Naive B cell (primary cell): ENCODE data around the gene PCGF5. TPM values are rescaled to one million over a fixed set of nuclear protein-coding genes. Genes with fewer than 3 reads are reported as not detected.

Experiments
- ATAC-seq, 2 donors: fragments of 150-1000 bp; cut with Tn5 transposase; 2 replicates each; pipeline ENCODE4 v1.10.0; 2021; ENCODE audit warnings: low read depth in 2 of 2, mild to moderate bottlenecking in 2 of 2, moderate library complexity in 2 of 2
- DNase-seq: peaks from one replicate; pipeline ENCODE4 v3.0.0; 2022
- H3K27ac Mint-ChIP-seq, 6 donors: one replicate each; pipeline ENCODE4 v1.8.0; 2020 to 2022; ENCODE audit warnings: mild to moderate bottlenecking in 6 of 6, mixed read lengths in 6 of 6, moderate library complexity in 5 of 6, inconsistent platforms in 2 of 6
- H3K27me3 Mint-ChIP-seq, 3 donors: one replicate each; pipeline ENCODE4 v1.8.0; 2021 to 2022; ENCODE audit warnings: mixed read lengths in 3 of 3, mild to moderate bottlenecking in 1 of 3
- H3K36me3 Mint-ChIP-seq, 2 donors: one replicate each; pipeline ENCODE4 v1.8.0; 2020 to 2022; ENCODE audit warnings: mixed read lengths in 2 of 2, inconsistent platforms in 1 of 2, mild to moderate bottlenecking in 1 of 2
- H3K4me1 Mint-ChIP-seq, 3 donors: one replicate each; pipeline ENCODE4 v1.8.0; 2020 to 2022; ENCODE audit warnings: mixed read lengths in 3 of 3, inconsistent platforms in 1 of 3, mild to moderate bottlenecking in 1 of 3, moderate library complexity in 1 of 3
- H3K4me3 Mint-ChIP-seq, 8 donors: one replicate each; pipeline ENCODE4 v1.8.0; 2020 to 2022; ENCODE audit warnings: mild to moderate bottlenecking in 8 of 8, mixed read lengths in 8 of 8, moderate library complexity in 8 of 8, inconsistent platforms in 2 of 8
- H3K9me3 Mint-ChIP-seq, 7 donors: one replicate each; pipeline ENCODE4 v1.8.0; 2020 to 2022; ENCODE audit warnings: mixed read lengths in 7 of 7, mild to moderate bottlenecking in 5 of 7, inconsistent platforms in 2 of 7, moderate library complexity in 1 of 7
- polyA plus RNA-seq, 6 donors: library from polyadenylated mRNA; unstranded; fragments of 300-500 nt; fragmentation: Illumina TruSeq; gene quantifications; one replicate each; pipeline ENCODE4 v1.2.3, GENCODE V29; 2021; ENCODE audit warnings: low read depth in 6 of 6

Gene PCGF5
- polyA plus RNA-seq, 6 donors from 2014 or later = 87.8 to 137 (median 112) TPM

GRCh38 chr10:91328320-91328984 lies 108.0 kb downstream of the PCGF5 start:
- Mint-ChIP-seq H3K27me3 (peaks cover 15 to 44% (median 16%) of the 10 kb centered on the region in 3 donors), H3K4me3 (no peak overlapping the region), H3K9me3 (peaks cover 0 to 31% (median 16%) of the 10 kb centered on the region in 7 donors), H3K36me3 (peaks cover 0 to 8% of the 10 kb centered on the region in 2 donors), H3K4me1 (no peaks in the 10 kb centered on the region), H3K27ac (no peak overlapping the region)
- ATAC-seq (no peak), DNase-seq (no peak)

Other genes with a start within 250 kb of the PCGF5 start
- 1 to 10 TPM in 4 of 6 donors, under 1 TPM in 1, not detected in 1; 0.96 to 1.9 (median 1.8) TPM for gene HECTD2, start 189.7 kb downstream of the PCGF5 start, polyA plus RNA-seq